GM19238 (cell line): ENCODE data around the gene NPIPB12.
"Not testable (repeated sequence)": the region's sequence is repeated elsewhere in the genome, so short reads cannot be mapped to it uniquely, and the experiment has no call there.

Source experiments
- DNase-seq: peaks from one replicate; pipeline ENCODE4 v3.0.0; 2011; ENCODE audit warnings: low spot score; ENCODE audit not compliant: insufficient read length

Gene NPIPB12

GRCh38 chr16:29506308-29506707 lies at the start of gene NPIPB12:
NPIPB12 (minus strand) TSS chr16:29506408.
- DNase-seq: not testable (repeated sequence)

GRCh38 chr16:29521520-29521919 lies 15.3 kb upstream of the NPIPB12 start:
- not testable (repeated sequence) for DNase-seq

- not testable (repeated sequence) for DNase-seq
These were observed 23.9 kb downstream of the NPIPB12 start for GRCh38 chr16:29482276-29482675.

GRCh38 chr16:29472065-29472464 lies 34.1 kb downstream of the NPIPB12 start:
- DNase-seq: not testable (repeated sequence)

- DNase-seq: not testable (repeated sequence)
These were observed 36.5 kb downstream of the NPIPB12 start for GRCh38 chr16:29469660-29470059.

GRCh38 chr16:29467654-29468366 lies 38.4 kb downstream of the NPIPB12 start:
- DNase-seq: not testable (repeated sequence)

- not testable (repeated sequence) for DNase-seq
These were observed 39.3 kb downstream of the NPIPB12 start for GRCh38 chr16:29466904-29467303.

- DNase-seq: not testable (repeated sequence)
These were observed 40.0 kb downstream of the NPIPB12 start for GRCh38 chr16:29465985-29466824.

- DNase-seq: not testable (repeated sequence)
These were observed 45.6 kb downstream of the NPIPB12 start for GRCh38 chr16:29460647-29461030.

GRCh38 chr16:29459706-29460646 lies 46.2 kb downstream of the NPIPB12 start, which contains the start of gene SULT1A4:
SULT1A4 (plus strand) TSS chr16:29459913; CDS start chr16:29461386, 1,473 bp downstream.
- not testable (repeated sequence) for DNase-seq

- not testable (repeated sequence) for DNase-seq
These were observed 48.5 kb downstream of the NPIPB12 start for GRCh38 chr16:29457660-29458059.

GRCh38 chr16:29454828-29455227 lies 51.4 kb downstream of the NPIPB12 start:
- DNase-seq: not testable (repeated sequence)

- not testable (repeated sequence) for DNase-seq
These were observed 51.9 kb downstream of the NPIPB12 start, which contains the start of the genes BOLA2 and SLX1B for GRCh38 chr16:29454269-29454668. BOLA2 (minus strand) TSS chr16:29454351; CDS start chr16:29454253, 98 bp downstream. SLX1B (plus strand) TSS chr16:29454533.

GRCh38 chr16:29453754-29454153 lies 52.5 kb downstream of the NPIPB12 start:
- DNase-seq: not testable (repeated sequence)
